MM.1S (cell line): ENCODE measurements around the gene EPB41L2.

Experiments used
- DNase-seq: peaks from one replicate; pipeline ENCODE4 v3.0.0-alpha.2; 2015
- H2AFZ ChIP-seq: fragments of 300-600 bp; sonication (generic); 2 replicates; pipeline ENCODE4 v1.6.0; 2016; ENCODE audit warnings: antibody characterized with exemption, low read length
- H3F3A ChIP-seq: fragments of 300-600 bp; sonication (generic); 2 replicates; pipeline ENCODE4 v1.6.1; 2016; ENCODE audit warnings: mild to moderate bottlenecking, antibody characterized with exemption, low read length, moderate library complexity, mixed read lengths; ENCODE audit not compliant: insufficient read depth
- H3K27ac ChIP-seq: fragments of 300-600 bp; sonication (generic); 2 replicates; pipeline ENCODE4 v1.5.1; 2016; ENCODE audit warnings: mild to moderate bottlenecking, low read length
- H3K27me3 ChIP-seq: fragments of 300-600 bp; sonication (generic); replicated peaks from 2 replicates; pipeline ENCODE4 v1.6.0; 2016; ENCODE audit warnings: low read length; ENCODE audit not compliant: insufficient read depth
- H3K36me3 ChIP-seq: fragments of 300-600 bp; sonication (generic); replicated peaks from 2 replicates; pipeline ENCODE4 v1.6.1; 2016; ENCODE audit warnings: mild to moderate bottlenecking, low read length, mixed read lengths; ENCODE audit not compliant: insufficient read depth
- H3K4me1 ChIP-seq: fragments of 300-600 bp; sonication (generic); 2 replicates; pipeline ENCODE4 v1.6.1; 2016; ENCODE audit warnings: low read length, mixed read lengths
- H3K4me2 ChIP-seq: fragments of 300-600 bp; sonication (generic); 2 replicates; pipeline ENCODE4 v1.6.0; 2016; ENCODE audit warnings: low read depth, low read length
- H3K4me3 ChIP-seq: fragments of 300-600 bp; sonication (generic); 2 replicates; pipeline ENCODE4 v1.5.1; 2016; ENCODE audit warnings: low read length, mixed read lengths
- H3K79me2 ChIP-seq: fragments of 300-600 bp; sonication (generic); 2 replicates; pipeline ENCODE4 v1.6.1; 2016; ENCODE audit warnings: mixed run types, low read length, mixed read lengths
- H3K9ac ChIP-seq: fragments of 300-600 bp; sonication (generic); 2 replicates; pipeline ENCODE4 v1.6.1; 2016; ENCODE audit warnings: low read length, mixed read lengths
- H3K9me2 ChIP-seq: fragments of 300-600 bp; sonication (generic); replicated peaks from 2 replicates; pipeline ENCODE4 v1.6.1; 2016; ENCODE audit warnings: mild to moderate bottlenecking, low read length, mixed read lengths; ENCODE audit not compliant: insufficient read depth
- H3K9me3 ChIP-seq: fragments of 300-600 bp; sonication (generic); replicated peaks from 2 replicates; pipeline ENCODE4 v1.6.1; 2016; ENCODE audit warnings: mild to moderate bottlenecking, low read length, mixed read lengths; ENCODE audit not compliant: insufficient read depth
- H4K20me1 ChIP-seq: fragments of 300-600 bp; sonication (generic); 2 replicates; pipeline ENCODE4 v1.6.1; 2016; ENCODE audit warnings: mild to moderate bottlenecking, low read length, moderate library complexity, mixed read lengths; ENCODE audit not compliant: insufficient read depth
- EZH2 ChIP-seq: fragments of 300-600 bp; sonication (generic); optimal IDR thresholded peaks from 2 replicates; pipeline ENCODE3; 2017; ENCODE audit warnings: low read depth, mild to moderate bottlenecking, antibody characterized with exemption, low read length, mixed read lengths
- EZH2phosphoT487 ChIP-seq: fragments of 300-600 bp; sonication (generic); IDR thresholded peaks from 2 replicates; pipeline ENCODE4 v1.6.1; 2018; ENCODE audit warnings: antibody characterized with exemption, low read length
- TF ChIP-seq, protein P1 (sequence below): fragments of 300-600 bp; sonication (generic); IDR thresholded peaks from 2 replicates; pipeline ENCODE4 v1.5.1; 2016; ENCODE audit warnings: antibody characterized with exemption, low read length, mixed read lengths

Gene EPB41L2

DNA sequence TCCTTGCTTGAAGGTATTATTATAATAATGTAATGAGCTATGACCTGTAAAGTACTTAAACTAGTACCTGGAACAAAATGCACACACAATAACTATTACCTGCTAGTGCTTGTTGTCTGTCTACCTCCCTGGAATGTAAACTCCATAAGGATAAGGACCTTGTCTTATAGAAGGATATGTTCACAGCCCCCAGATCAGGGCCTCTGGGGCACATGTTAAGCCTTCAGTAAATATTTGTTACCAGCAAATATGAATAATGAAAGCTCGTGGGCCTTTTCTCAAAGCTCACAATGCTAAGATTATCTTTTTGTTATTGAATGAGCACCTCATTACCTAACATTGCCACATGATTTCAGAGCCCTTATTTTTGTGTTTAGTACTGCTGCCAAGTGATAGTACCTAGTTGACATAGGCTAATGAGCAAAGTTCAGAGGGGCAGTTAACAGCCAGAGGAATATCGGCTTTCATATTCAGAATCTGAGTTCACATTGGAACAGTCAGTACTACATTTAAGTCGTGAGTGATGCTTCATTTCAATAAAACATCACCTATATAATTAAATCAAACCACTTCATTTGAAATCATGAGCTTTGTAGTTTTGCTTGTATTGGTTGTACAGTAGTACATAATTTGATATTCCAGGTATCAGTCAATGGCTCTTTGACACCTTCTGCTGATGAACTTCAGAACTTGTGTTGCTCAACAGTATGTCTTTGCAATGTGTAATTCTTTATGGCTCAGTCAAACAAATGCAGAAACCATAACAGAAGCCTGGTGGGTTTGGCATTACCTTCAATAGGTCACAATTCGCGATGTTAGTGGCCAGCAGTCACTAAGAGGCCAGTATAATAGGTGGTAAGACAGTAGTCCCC, 247.6 kb downstream of the EPB41L2 start:
- H3K36me3 ChIP-seq: no peaks in the 10 kb centered on the region
- no peak overlapping the region for H3K4me2 ChIP-seq
- no peak overlapping the region for H3K4me3 ChIP-seq
- H3K4me1 ChIP-seq: no peaks in the 10 kb centered on the region
- TF ChIP-seq EZH2 (no peak), EZH2phosphoT487 (no peak)
- TF ChIP-seq, protein P1, sequence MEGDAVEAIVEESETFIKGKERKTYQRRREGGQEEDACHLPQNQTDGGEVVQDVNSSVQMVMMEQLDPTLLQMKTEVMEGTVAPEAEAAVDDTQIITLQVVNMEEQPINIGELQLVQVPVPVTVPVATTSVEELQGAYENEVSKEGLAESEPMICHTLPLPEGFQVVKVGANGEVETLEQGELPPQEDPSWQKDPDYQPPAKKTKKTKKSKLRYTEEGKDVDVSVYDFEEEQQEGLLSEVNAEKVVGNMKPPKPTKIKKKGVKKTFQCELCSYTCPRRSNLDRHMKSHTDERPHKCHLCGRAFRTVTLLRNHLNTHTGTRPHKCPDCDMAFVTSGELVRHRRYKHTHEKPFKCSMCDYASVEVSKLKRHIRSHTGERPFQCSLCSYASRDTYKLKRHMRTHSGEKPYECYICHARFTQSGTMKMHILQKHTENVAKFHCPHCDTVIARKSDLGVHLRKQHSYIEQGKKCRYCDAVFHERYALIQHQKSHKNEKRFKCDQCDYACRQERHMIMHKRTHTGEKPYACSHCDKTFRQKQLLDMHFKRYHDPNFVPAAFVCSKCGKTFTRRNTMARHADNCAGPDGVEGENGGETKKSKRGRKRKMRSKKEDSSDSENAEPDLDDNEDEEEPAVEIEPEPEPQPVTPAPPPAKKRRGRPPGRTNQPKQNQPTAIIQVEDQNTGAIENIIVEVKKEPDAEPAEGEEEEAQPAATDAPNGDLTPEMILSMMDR: no peak
- H3K9me2 ChIP-seq: no peaks in the 10 kb centered on the region
- H2AFZ ChIP-seq: no peak overlapping the region
- H3K9ac ChIP-seq: no peak overlapping the region
- DNase-seq: no peak
- H3K27me3 ChIP-seq: no peaks in the 10 kb centered on the region
- no peaks in the 10 kb centered on the region for H3K79me2 ChIP-seq
- no peaks in the 10 kb centered on the region for H4K20me1 ChIP-seq
- no peaks in the 10 kb centered on the region for H3F3A ChIP-seq
- H3K9me3 ChIP-seq: no peaks in the 10 kb centered on the region
- H3K27ac ChIP-seq: no peak overlapping the region

DNA sequence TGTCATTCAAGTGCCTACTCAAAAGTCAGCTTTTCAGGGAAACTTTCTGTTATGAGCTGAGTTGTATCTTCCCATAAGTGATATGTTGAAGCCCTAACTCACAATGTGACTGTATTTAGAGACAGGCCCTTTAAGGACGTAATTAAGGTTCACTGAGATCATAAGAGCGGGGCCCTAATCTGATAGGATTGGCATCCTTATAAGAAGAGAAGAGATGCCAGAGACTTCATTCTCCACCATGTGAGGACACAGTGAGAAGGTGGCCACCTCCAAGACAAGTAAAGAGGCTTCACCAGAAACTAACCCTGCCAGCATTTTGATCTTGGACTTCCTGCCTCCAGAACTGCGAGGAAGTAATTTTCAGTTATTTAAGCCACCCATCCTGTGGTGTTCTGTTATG, 248.5 kb downstream of the EPB41L2 start:
- Histone ChIP-seq H3K9me3 (no peaks in the 10 kb centered on the region), H3F3A (no peaks in the 10 kb centered on the region), H3K4me1 (no peaks in the 10 kb centered on the region), H2AFZ (no peak overlapping the region), H3K36me3 (no peaks in the 10 kb centered on the region), H3K27me3 (no peaks in the 10 kb centered on the region), H3K4me3 (no peak overlapping the region), H3K4me2 (no peak overlapping the region), H3K9me2 (no peaks in the 10 kb centered on the region), H3K27ac (no peak overlapping the region), H4K20me1 (no peaks in the 10 kb centered on the region), H3K9ac (no peak overlapping the region), H3K79me2 (no peaks in the 10 kb centered on the region)
- DNase-seq: no peak
- TF ChIP-seq EZH2 (no peak), EZH2phosphoT487 (no peak)
- TF ChIP-seq, protein P1: no peak

DNA sequence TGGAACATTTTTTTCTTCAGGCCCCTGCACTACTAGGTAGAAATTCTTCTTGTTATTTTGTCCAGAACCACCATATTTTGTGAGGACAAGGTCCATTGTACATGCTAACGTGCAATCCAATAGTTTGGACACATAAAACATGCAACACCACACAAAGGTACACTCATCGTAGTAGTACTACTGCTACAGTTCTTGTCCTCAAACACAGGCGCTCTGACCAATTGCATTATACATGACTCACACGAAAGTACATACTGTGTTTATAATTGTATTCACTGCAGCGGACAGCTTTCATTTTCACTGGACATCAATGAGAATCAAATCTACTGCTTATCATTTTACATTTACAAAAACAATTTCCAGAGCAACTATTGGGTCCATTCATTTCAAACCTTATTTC, 251.1 kb downstream of the EPB41L2 start:
- Histone ChIP-seq H3K4me2 (no peak overlapping the region), H3K79me2 (no peaks in the 10 kb centered on the region), H3K27me3 (no peaks in the 10 kb centered on the region), H3F3A (no peaks in the 10 kb centered on the region), H3K27ac (no peak overlapping the region), H3K36me3 (no peaks in the 10 kb centered on the region), H3K4me3 (no peak overlapping the region), H4K20me1 (no peaks in the 10 kb centered on the region), H3K9me2 (no peaks in the 10 kb centered on the region), H2AFZ (no peak overlapping the region), H3K4me1 (no peaks in the 10 kb centered on the region), H3K9ac (no peak overlapping the region), H3K9me3 (no peaks in the 10 kb centered on the region)
- TF ChIP-seq EZH2: no peak
- TF ChIP-seq, protein P1: no peak
- no peak for TF ChIP-seq EZH2phosphoT487
- DNase-seq: no peak
